K562 (cell line): ENCODE data around the gene TSG101. TPM values are rescaled to one million over a fixed set of nuclear protein-coding genes. Genes with fewer than 3 reads are reported as not detected.

Experiments used
- ATAC-seq: fragments of 200-7000 bp; cut with Tn5 transposase; 3 replicates; pipeline ENCODE4 v1.9.1; 2020; ENCODE audit warnings: moderate library complexity
- Bru-seq: library from RNA; stranded (reverse); fragments of 400-500 nt; gene quantifications from one replicate; lab custom pipeline; 2021; lab: Mats Ljungman, UMichigan
- BruChase-seq, 2 experiments: library from RNA; stranded (reverse); fragments of 400-500 nt; gene quantifications; one replicate each; lab custom pipeline; 2021; lab: Mats Ljungman, UMichigan
- BruUV-seq: library from RNA; stranded (reverse); fragments of 400-500 nt; replicated peaks from 2 replicates; lab custom pipeline; 2021; lab: Mats Ljungman, UMichigan
- CTCF ChIA-PET: fragments of 300-600 bp; formaldehyde crosslinking; extraction: SDS; loops from one replicate; lab custom pipeline; 2021; ENCODE audit warnings: low intra/inter-chr PET ratio; lab: Yijun Ruan, JAX
- POLR2A ChIA-PET: fragments of 300-600, 350-650 bp; sonication (Branson Sonifier 250); formaldehyde crosslinking; extraction: SDS; loops from one replicate; lab custom pipeline; 2021; ENCODE audit warnings: antibody characterized with exemption, inconsistent platforms; lab: Yijun Ruan, JAX
- DNase-seq, 4 experiments: peaks; one replicate each; pipeline versions ENCODE4 v3.0.0 to v3.0.0-alpha.2; 2011 to 2018; ENCODE audit warnings: low spot score in 3 of 4, mixed read lengths in 3 of 4; ENCODE audit errors: extremely low read depth in 1 of 4
- FAIRE-seq: peaks from 2 replicates; lab custom pipeline; 2011; peaks lifted over from hg19 to GRCh38; lab: Jason Lieb, UNC
- H2AFZ ChIP-seq: 2 replicates; pipeline ENCODE4 v1.6.0; 2011; ENCODE audit warnings: low read depth, low read length, control low read depth, inconsistent platforms
- H3K27ac ChIP-seq: fragments of 200-600 bp; 3 replicates; pipeline ENCODE4 v1.8.0; 2011; ENCODE audit warnings: low read depth, mild to moderate bottlenecking, control low read depth, inconsistent platforms, low read length, moderate library complexity, mixed read lengths; ENCODE audit errors: extremely low read depth
- H3K27me3 ChIP-seq, 2 experiments: fragments of 300-600 bp in 1 of 2; 2 replicates in 1 of 2; 3 replicates in 1 of 2; pipeline versions ENCODE4 v1.6.0 to v1.8.0; 2011; ENCODE audit warnings: inconsistent platforms in 2 of 2, low read length in 2 of 2, mild to moderate bottlenecking in 1 of 2, mixed read lengths in 1 of 2, moderate library complexity in 1 of 2; ENCODE audit not compliant: control insufficient read depth in 2 of 2, insufficient read depth in 2 of 2
- H3K36me3 ChIP-seq: fragments of 300-600 bp; 3 replicates; pipeline ENCODE4 v1.8.0; 2011; ENCODE audit warnings: mild to moderate bottlenecking, low read length, inconsistent platforms; ENCODE audit not compliant: control insufficient read depth, insufficient read depth
- H3K4me1 ChIP-seq, 2 experiments: fragments of 200-600 bp in 1 of 2; replicated peaks in 1 of 2; 2 replicates in 1 of 2; 3 replicates in 1 of 2; pipeline versions ENCODE4 v1.5.1 to v1.8.0; 2011; ENCODE audit warnings: inconsistent platforms in 2 of 2, low read length in 2 of 2, mild to moderate bottlenecking in 1 of 2, mixed read lengths in 1 of 2, moderate library complexity in 1 of 2; ENCODE audit not compliant: control insufficient read depth in 2 of 2, insufficient read depth in 2 of 2
- H3K4me2 ChIP-seq: 2 replicates; pipeline ENCODE4 v1.6.1; 2011; ENCODE audit warnings: low read length, control low read depth, inconsistent platforms, mixed read lengths; ENCODE audit not compliant: insufficient read depth
- H3K4me3 ChIP-seq: fragments of 200-600 bp; sonication (generic), shearing (Covaris generic); 2 replicates; pipeline ENCODE4 v1.5.1; 2016; ENCODE audit warnings: control low read depth, inconsistent platforms
- H3K79me2 ChIP-seq: fragments of 200-600 bp; 3 replicates; pipeline ENCODE4 v1.8.0; 2011; ENCODE audit warnings: low read length, inconsistent platforms; ENCODE audit not compliant: control insufficient read depth, insufficient read depth
- H3K9ac ChIP-seq, 2 experiments: 2 replicates each; pipeline versions ENCODE4 v1.6.0 to v1.6.1; 2011; ENCODE audit warnings: low read depth in 2 of 2, low read length in 2 of 2, control low read depth in 1 of 2, inconsistent platforms in 1 of 2, mild to moderate bottlenecking in 1 of 2, mixed read lengths in 1 of 2; ENCODE audit not compliant: insufficient read depth in 1 of 2
- H3K9me1 ChIP-seq: one replicate; pipeline ENCODE4 v1.6.0; 2011; ENCODE audit warnings: inconsistent platforms, mild to moderate bottlenecking, low read length, moderate library complexity; ENCODE audit not compliant: control insufficient read depth, insufficient read depth
- H3K9me3 ChIP-seq: replicated peaks from 2 replicates; pipeline ENCODE4 v1.5.1; 2011; ENCODE audit warnings: low read depth, low read length, inconsistent platforms; ENCODE audit not compliant: control insufficient read depth, insufficient read depth
- H4K20me1 ChIP-seq: replicated peaks from 2 replicates; pipeline ENCODE4 v1.6.1; 2011; ENCODE audit warnings: low read length, inconsistent platforms, mixed read lengths; ENCODE audit not compliant: control insufficient read depth, insufficient read depth
- CSDE1 ChIP-seq, 2 experiments: fragments of 450-650 bp; IDR thresholded peaks; 2 replicates each; pipeline ENCODE4 v1.6.1; 2016; ENCODE audit warnings: mild to moderate bottlenecking in 1 of 2
- FOXA1 ChIP-seq: fragments of 450-650 bp; IDR thresholded peaks from 2 replicates; pipeline ENCODE4 v1.6.1; 2016; ENCODE audit warnings: mild to moderate bottlenecking, borderline replicate concordance
- KAT7 ChIP-seq: sonication (generic); formaldehyde crosslinking; IDR thresholded peaks from 2 replicates; pipeline ENCODE4 v1.8.0; 2022; ENCODE audit warnings: missing genetic modification reagents, mild to moderate bottlenecking, borderline replicate concordance
- NCOA1 ChIP-seq: fragments of 450-650 bp; IDR thresholded peaks from 2 replicates; pipeline ENCODE4 v1.6.1; 2016; ENCODE audit warnings: low read depth
- NFRKB ChIP-seq: fragments of 450-650 bp; IDR thresholded peaks from 2 replicates; pipeline ENCODE4 v1.6.1; 2016; ENCODE audit warnings: low read depth
- RNF219 ChIP-seq: fragments of 250-450 bp; sonication (Bioruptor Pico); IDR thresholded peaks from 2 replicates; pipeline ENCODE4 v1.5.0; 2022; ENCODE audit warnings: mild to moderate bottlenecking
- SMAD1 ChIP-seq: fragments of 150-350 bp; IDR thresholded peaks from 2 replicates; pipeline ENCODE4 v1.6.1; 2014; ENCODE audit warnings: low read length, low read depth; ENCODE audit not compliant: partially characterized antibody
- SMAD3 ChIP-seq: fragments of 450-650 bp; formaldehyde crosslinking; conservative IDR thresholded peaks from 2 replicates; pipeline ENCODE4 v1.4.0; 2020; ENCODE audit warnings: mild to moderate bottlenecking
- WGBS: fragments of 100-300 bp; shearing (Covaris generic); methylation state at CpG from one replicate; pipeline ENCODE4 v1.1.6; 2016; ENCODE audit warnings: low coverage, mixed read lengths; ENCODE audit not compliant: insufficient coverage; ENCODE audit errors: missing lambda C conversion rate; 5-methylcytosine and 5-hydroxymethylcytosine counted together
- in situ Hi-C: fragments of 300-500 bp; cut with MboI; formaldehyde crosslinking; loops from 4 replicates; pipeline ENCODE4 v1.15.0; 2018; ENCODE audit warnings: inconsistent platforms, mixed read lengths
- intact Hi-C: fragments of 100-400 bp; cut with micrococcal nuclease; formaldehyde crosslinking; loops from 2 replicates; pipeline ENCODE4 v1.14.2; 2022
- long read RNA-seq, 3 experiments: library from polyadenylated mRNA in 2 of 3; library from RNA in 1 of 3; unstranded in 2 of 3; stranded (forward) in 1 of 3; transcript quantifications; one replicate each; pipeline ENCODE4 v2.0.0, GENCODE V29; 2019 to 2022
- polyA minus RNA-seq, 3 experiments: library from RNA; depleted of rRNA, polyadenylated mRNA; stranded (reverse); fragments of >200 nt; gene quantifications; 2 replicates each; pipeline ENCODE4 v1.2.3, GENCODE V29; 2011
- polyA plus RNA-seq, 8 experiments: library from polyadenylated mRNA; depleted of rRNA in 4 of 8; stranded (reverse) in 5 of 8; unstranded in 3 of 8; fragments of >200 nt; fragmentation: Nextera tagmentation in 2 of 8; fragmentation: Illumina TruSeq in 1 of 8; extraction: Ambion mirVana in 2 of 8; extraction: Trizol in 1 of 8; gene quantifications; 2 replicates each; pipeline versions ENCODE4 v1.2.1 to v1.2.3, GENCODE V29; 2011 to 2014; ENCODE audit warnings: inconsistent platforms in 1 of 8, missing spikeins in 1 of 8
- total RNA-seq, 7 experiments: library from RNA; depleted of rRNA in 6 of 7; stranded (reverse); fragments of >200 nt in 6 of 7; fragmentation: Illumina TruSeq in 2 of 7; extraction: Trizol in 2 of 7; gene quantifications; 2 replicates each; pipeline versions ENCODE4 v1.2.1 to v1.2.3, GENCODE V29; 2011 to 2021; ENCODE audit warnings: low replicate concordance in 1 of 7
- TF ChIP-seq, protein P1 (sequence below): fragments of 150-350 bp; IDR thresholded peaks from 2 replicates; pipeline ENCODE4 v1.6.1; 2014; ENCODE audit warnings: low read depth, mild to moderate bottlenecking, low read length, borderline replicate concordance

The TSG101 gene
- 26.5 and 34.7 TPM in 2 replicates for total RNA-seq (2011; cell fraction: chromatin; rRNA removed; ENCODE audit: low replicate concordance)
- total RNA-seq (2011; cell fraction: nucleolus; rRNA removed) = 17.3 and 20.5 TPM in 2 replicates
- total RNA-seq (2011; cell fraction: nucleoplasm; rRNA removed) = 22.3 and 32.9 TPM in 2 replicates
- total RNA-seq (2014; rRNA removed) = 60.0 and 78.1 TPM in 2 replicates
- 51.8 and 53.1 TPM in 2 replicates for total RNA-seq (2014; rRNA removed; fragmentation: Illumina TruSeq; extraction: Trizol)
- total RNA-seq (2015; rRNA removed; fragmentation: Illumina TruSeq; extraction: Trizol) = 67.8 and 71.0 TPM in 2 replicates
- total RNA-seq (2021) = 43.5 and 46.7 TPM in 2 replicates
- 124 and 141 TPM in 2 replicates for polyA plus RNA-seq (2011; rRNA removed)
- polyA plus RNA-seq (2011; cell fraction: cytosol; rRNA removed) = 204 and 229 TPM in 2 replicates
- 54.0 and 64.0 TPM in 2 replicates for polyA plus RNA-seq (2011; cell fraction: nucleus; rRNA removed)
- polyA plus RNA-seq (2012) = 47.6 and 122 TPM in 2 replicates
- polyA plus RNA-seq (2014; fragmentation: Illumina TruSeq; extraction: Trizol) = 138 and 169 TPM in 2 replicates
- polyA plus RNA-seq (2014; fragmentation: Nextera tagmentation; extraction: Ambion mirVana) = 10 to 100 TPM; 24.6 to 30.0 TPM
- 71.5 and 79.6 TPM in 2 replicates for polyA plus RNA-seq (2014; rRNA removed)
- polyA minus RNA-seq (2011; rRNA and poly(A)+ RNA removed) = 73.2 and 73.6 TPM in 2 replicates
- 57.9 and 64.6 TPM in 2 replicates for polyA minus RNA-seq (2011; cell fraction: cytosol; rRNA and poly(A)+ RNA removed)
- polyA minus RNA-seq (2011; cell fraction: nucleus; rRNA and poly(A)+ RNA removed) = 10.6 and 21.5 TPM in 2 replicates
- percentile 73 among the genes with signal in this experiment for Bru-seq, nascent RNA
- percentile 72 among the genes with signal in this experiment for BruChase-seq, experiment 1, labeled RNA remaining after a 2-hour chase
- BruChase-seq, experiment 2, labeled RNA remaining after a 6-hour chase = percentile 68 among the genes with signal in this experiment
- long read RNA-seq, experiment 1, transcript TSG101-201 (10 exons, 1,824 nt) = major isoform, 126 of 170 reads
- long read RNA-seq, experiment 1, partial matches to known transcripts = 15 of 170 reads
- long read RNA-seq, experiment 1, other reads (novel, unspliced or antisense) = 29 of 170 reads
- long read RNA-seq, experiment 2, transcript TSG101-201 (10 exons, 1,824 nt) = major isoform, 39 of 53 reads
- long read RNA-seq, experiment 2, partial matches to known transcripts = 4 of 53 reads
- long read RNA-seq, experiment 2, other reads (novel, unspliced or antisense) = 10 of 53 reads
- long read RNA-seq, experiment 3, transcript TSG101-201 (10 exons, 1,824 nt) = major isoform, 69 of 89 reads
- long read RNA-seq, experiment 3, partial matches to known transcripts = 8 of 89 reads
- long read RNA-seq, experiment 3, other reads (novel, unspliced or antisense) = 12 of 89 reads

DNA sequence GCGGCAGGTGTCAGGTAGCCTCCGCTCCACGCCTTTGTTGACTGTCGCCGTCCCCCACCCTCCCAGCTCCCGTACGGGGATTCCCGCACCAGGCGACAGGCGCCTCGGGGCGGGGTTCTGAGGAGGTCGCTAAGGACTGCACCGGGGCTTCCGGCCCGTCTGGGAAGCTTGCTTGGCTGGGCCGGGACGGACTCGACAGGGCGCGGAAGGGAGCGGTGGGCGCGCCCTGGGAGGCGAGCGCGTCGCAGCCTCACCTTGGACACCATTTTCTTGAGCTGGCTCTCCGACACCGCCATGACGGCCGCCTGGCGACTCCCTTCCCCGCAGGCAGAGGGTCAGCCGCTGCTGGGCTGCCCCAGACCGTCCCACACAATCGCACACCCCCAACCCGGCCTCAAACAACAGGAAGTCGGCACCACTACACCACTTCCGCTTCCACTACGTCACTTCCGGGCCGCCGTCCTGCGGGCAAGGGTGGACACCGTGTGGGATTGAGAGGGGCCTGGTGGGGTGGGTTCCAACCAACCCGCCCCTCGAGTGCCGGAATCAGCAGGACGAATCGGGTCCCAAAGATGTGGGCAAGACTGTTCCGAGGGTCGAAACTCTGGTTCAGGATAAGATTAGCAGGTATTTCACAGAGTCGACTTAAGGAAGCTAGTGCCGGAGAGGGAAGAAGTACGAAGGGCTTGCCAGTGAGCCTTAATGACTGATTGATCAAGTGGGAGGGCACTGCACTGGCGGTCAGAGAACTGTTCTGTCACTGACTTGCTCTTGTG, at the start of gene TSG101:
TSS of gene TSG101 (minus strand) at position 422 of the 776 bp plus-strand sequence. CDS start at position 296, 126 bp downstream.
- ChIA-PET POLR2A (interaction anchor here (0.7 to 1.6 kb wide), 15 partner anchors 9 to 327 kb away, joined by 3 to 8 read pairs (median 3); partner anchors contain the start of genes GTF2H1, HPS5 and LDHA), CTCF (no interaction called here)
- no peaks in the 10 kb centered on the region for H4K20me1 ChIP-seq
- H3K27me3 ChIP-seq = no peaks in the 10 kb centered on the region
- H3K9ac ChIP-seq = peak within 1 kb of the TSS; percentile 95 to 99
- WGBS = under 1% methylated on average over 35 of the region's 57 CpGs
- peak; percentile 93 for FAIRE-seq
- peak within 1 kb of the TSS; percentile 84 for H3K4me3 ChIP-seq
- H3K4me2 ChIP-seq = peak within 1 kb of the TSS; percentile 99
- H3K27ac ChIP-seq = peak within 1 kb of the TSS; percentile 97
- ATAC-seq = peak; percentile 95
- H3K79me2 ChIP-seq = peaks cover 55% of the 10 kb centered on the region
- no peaks in the 10 kb centered on the region; a peak in 1 of 5 replicates for H3K4me1 ChIP-seq
- peaks cover 18% of the 10 kb centered on the region; the same call in 2 of the 3 replicates for H3K36me3 ChIP-seq
- no peaks in the 10 kb centered on the region for H3K9me1 ChIP-seq
- BruUV-seq = no TSS peak
- no peaks in the 10 kb centered on the region for H3K9me3 ChIP-seq
- intact Hi-C loops = loop anchor here (5.0 to 10.0 kb wide), 2 partner anchors 204 to 292 kb away; partner anchors contain the start of genes GTF2H1, HPS5 and SAA4
- peak within 1 kb of the TSS; percentile 100 for H2AFZ ChIP-seq
- peak; percentile 93 to 96 (median 93) for DNase-seq
- in situ Hi-C loops = loop anchor here (25.0 kb wide), 1 partner anchor 211 kb away; the partner anchor contains the start of gene IGSF22
- TF ChIP-seq CSDE1 (IDR thresholded peaks at IDR 0.05) (0 out of 4 replicates have a peak, but pooled peaks of 1 of the 2 experiments have one; percentile 29), RNF219 (CRISPR knock-in tag) (no peak), SMAD1 (peak; percentile 77), NCOA1 (peak; percentile 86), KAT7 (CRISPR knock-in tag) (0 out of 2 replicates have a peak, but pooled peaks have one; percentile 62), SMAD3 (CRISPR knock-in tag) (no peak), NFRKB (no peak), FOXA1 (no peak)
- TF ChIP-seq, protein P1, sequence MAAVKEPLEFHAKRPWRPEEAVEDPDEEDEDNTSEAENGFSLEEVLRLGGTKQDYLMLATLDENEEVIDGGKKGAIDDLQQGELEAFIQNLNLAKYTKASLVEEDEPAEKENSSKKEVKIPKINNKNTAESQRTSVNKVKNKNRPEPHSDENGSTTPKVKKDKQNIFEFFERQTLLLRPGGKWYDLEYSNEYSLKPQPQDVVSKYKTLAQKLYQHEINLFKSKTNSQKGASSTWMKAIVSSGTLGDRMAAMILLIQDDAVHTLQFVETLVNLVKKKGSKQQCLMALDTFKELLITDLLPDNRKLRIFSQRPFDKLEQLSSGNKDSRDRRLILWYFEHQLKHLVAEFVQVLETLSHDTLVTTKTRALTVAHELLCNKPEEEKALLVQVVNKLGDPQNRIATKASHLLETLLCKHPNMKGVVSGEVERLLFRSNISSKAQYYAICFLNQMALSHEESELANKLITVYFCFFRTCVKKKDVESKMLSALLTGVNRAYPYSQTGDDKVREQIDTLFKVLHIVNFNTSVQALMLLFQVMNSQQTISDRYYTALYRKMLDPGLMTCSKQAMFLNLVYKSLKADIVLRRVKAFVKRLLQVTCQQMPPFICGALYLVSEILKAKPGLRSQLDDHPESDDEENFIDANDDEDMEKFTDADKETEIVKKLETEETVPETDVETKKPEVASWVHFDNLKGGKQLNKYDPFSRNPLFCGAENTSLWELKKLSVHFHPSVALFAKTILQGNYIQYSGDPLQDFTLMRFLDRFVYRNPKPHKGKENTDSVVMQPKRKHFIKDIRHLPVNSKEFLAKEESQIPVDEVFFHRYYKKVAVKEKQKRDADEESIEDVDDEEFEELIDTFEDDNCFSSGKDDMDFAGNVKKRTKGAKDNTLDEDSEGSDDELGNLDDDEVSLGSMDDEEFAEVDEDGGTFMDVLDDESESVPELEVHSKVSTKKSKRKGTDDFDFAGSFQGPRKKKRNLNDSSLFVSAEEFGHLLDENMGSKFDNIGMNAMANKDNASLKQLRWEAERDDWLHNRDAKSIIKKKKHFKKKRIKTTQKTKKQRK = no peak
